K562 (cell line): ENCODE measurements around the gene SF3A2. TPM values are rescaled to one million over a fixed set of nuclear protein-coding genes. Genes with fewer than 3 reads are reported as not detected.

Source experiments
- ATF2 ChIP-seq: sonication (generic); formaldehyde crosslinking; IDR thresholded peaks from 2 replicates; pipeline ENCODE4 v1.8.1; 2022; ENCODE audit warnings: missing genetic modification reagents
- CCAR2 ChIP-seq: fragments of 200-400 bp; formaldehyde crosslinking; IDR thresholded peaks from 2 replicates; pipeline ENCODE4 v1.6.1; 2017; ENCODE audit warnings: mild to moderate bottlenecking, low read depth, low read length
- E2F6 ChIP-seq, 2 experiments: IDR thresholded peaks; 2 replicates each; pipeline ENCODE4 v1.6.1; 2011; ENCODE audit warnings: borderline replicate concordance in 1 of 2, control low read depth in 1 of 2, low read depth in 1 of 2, low read length in 1 of 2, mild to moderate bottlenecking in 1 of 2, mixed read lengths in 1 of 2, moderate library complexity in 1 of 2; ENCODE audit not compliant: insufficient read depth in 1 of 2, insufficient read length in 1 of 2, poor library complexity in 1 of 2, severe bottlenecking in 1 of 2; ENCODE audit errors: extremely low read depth in 1 of 2
- ELF1 ChIP-seq: fragments of 200-800 bp; sonication (Bioruptor generic); IDR thresholded peaks from 2 replicates; pipeline ENCODE4 v1.6.1; 2016; ENCODE audit warnings: missing genetic modification characterization, missing compliant biosample characterization
- HDAC1 ChIP-seq, 2 experiments: fragments of 450-650 bp; IDR thresholded peaks; 2 replicates each; pipeline ENCODE4 v1.6.1; 2016 to 2017; ENCODE audit warnings: inconsistent platforms in 1 of 2, mild to moderate bottlenecking in 1 of 2, moderate library complexity in 1 of 2
- MBD1 ChIP-seq: fragments of 250-450 bp; sonication (Bioruptor Pico); IDR thresholded peaks from 2 replicates; pipeline ENCODE4 v1.8.0; 2022; ENCODE audit warnings: inconsistent platforms
- NCOR1 ChIP-seq: fragments of 450-650 bp; IDR thresholded peaks from 2 replicates; pipeline ENCODE4 v1.6.1; 2016; ENCODE audit warnings: mild to moderate bottlenecking, moderate library complexity
- NR2C2 ChIP-seq, 2 experiments: fragments of 200-800 bp in 1 of 2; sonication (Bioruptor generic) in 1 of 2; sonication (generic) in 1 of 2; formaldehyde crosslinking in 1 of 2; IDR thresholded peaks; 2 replicates each; pipeline versions ENCODE4 v1.6.1 to v1.8.0; 2016 to 2022; ENCODE audit warnings: mild to moderate bottlenecking in 1 of 2, missing compliant biosample characterization in 1 of 2, missing genetic modification characterization in 1 of 2, missing genetic modification reagents in 1 of 2
- SNIP1 ChIP-seq: fragments of 450-650 bp; IDR thresholded peaks from 2 replicates; pipeline ENCODE4 v1.7.1; 2017; ENCODE audit warnings: low read depth, mild to moderate bottlenecking
- ZNF263 ChIP-seq: sonication (generic); formaldehyde crosslinking; IDR thresholded peaks from 2 replicates; pipeline ENCODE4 v1.8.0; 2022; ENCODE audit warnings: mild to moderate bottlenecking, missing genetic modification reagents, borderline replicate concordance
- polyA plus RNA-seq, 8 experiments: library from polyadenylated mRNA; depleted of rRNA in 4 of 8; stranded (reverse) in 5 of 8; unstranded in 3 of 8; fragments of >200 nt; fragmentation: Nextera tagmentation in 2 of 8; fragmentation: Illumina TruSeq in 1 of 8; extraction: Ambion mirVana in 2 of 8; extraction: Trizol in 1 of 8; gene quantifications; 2 replicates each; pipeline versions ENCODE4 v1.2.1 to v1.2.3, GENCODE V29; 2011 to 2014; ENCODE audit warnings: inconsistent platforms in 1 of 8, missing spikeins in 1 of 8
- total RNA-seq, 7 experiments: library from RNA; depleted of rRNA in 6 of 7; stranded (reverse); fragments of >200 nt in 6 of 7; fragmentation: Illumina TruSeq in 2 of 7; extraction: Trizol in 2 of 7; gene quantifications; 2 replicates each; pipeline versions ENCODE4 v1.2.1 to v1.2.3, GENCODE V29; 2011 to 2021; ENCODE audit warnings: low replicate concordance in 1 of 7

Gene SF3A2
- total and polyA plus RNA-seq, 9 of the 15 experiments (the other 6 are each of a cell fraction or from before 2014, with no cell fraction given) = 0.17 to 194 (median 22.8) TPM

GRCh38 chr19:2289714-2290435 is 53.3 kb downstream of the SF3A2 start (continued):
- TF ChIP-seq E2F6 (IDR thresholded peaks at IDR 0.05; ENCODE audit: borderline replicate concordance in 1 of 2, extremely low read depth in 1 of 2, insufficient read depth in 1 of 2, insufficient read length in 1 of 2, low read depth in 1 of 2, low read length in 1 of 2, poor library complexity in 1 of 2, severe bottlenecking in 1 of 2) (peak; percentile 57 to 74), NR2C2 (CRISPR knock-in tag; IDR thresholded peaks at IDR 0.05) (no peak), NR2C2 (tag; IDR thresholded peaks at IDR 0.05) (peak; percentile 29; the same call in 1 of the 2 replicates), MBD1 (CRISPR knock-in tag) (peak; percentile 93), ELF1 (tag) (peak; percentile 38; the same call in 1 of the 2 replicates), ATF2 (no peak), SNIP1 (no peak), HDAC1 (IDR thresholded peaks at IDR 0.05) (peak in 1 of 2 experiments; percentile 25; a peak in 1 of 4 replicates), ZNF263 (CRISPR knock-in tag) (peak; percentile 49), NCOR1 (no peak), CCAR2 (no peak)
